GM23338 (cell line): ENCODE data around the gene ATP8A1. TPM values are rescaled to one million over a fixed set of nuclear protein-coding genes. Genes with fewer than 3 reads are reported as not detected.

Source experiments
- ATAC-seq: fragments of 200-7000 bp; cut with Tn5 transposase; 3 replicates; pipeline ENCODE4 v1.9.1; 2020
- DNase-seq: peaks from one replicate; pipeline ENCODE4 v3.0.0-alpha.2; 2015; ENCODE audit warnings: low spot score
- H2AFZ ChIP-seq: fragments of 200-600 bp; sonication (generic); 2 replicates; pipeline ENCODE4 v1.8.0; 2016; ENCODE audit warnings: antibody characterized with exemption, mild to moderate bottlenecking, moderate library complexity
- H3F3A ChIP-seq: fragments of 200-600 bp; sonication (generic); replicated peaks from 2 replicates; pipeline ENCODE4 v1.8.0; 2017; ENCODE audit warnings: antibody characterized with exemption, mixed run types, low read depth
- H3K27ac ChIP-seq: fragments of 200-600 bp; sonication (generic); 2 replicates; pipeline ENCODE4 v1.6.1; 2016; ENCODE audit warnings: low read depth
- H3K27me3 ChIP-seq: fragments of 200-600 bp; sonication (generic); 2 replicates; pipeline ENCODE4 v1.8.0; 2016; ENCODE audit warnings: mild to moderate bottlenecking, mixed run types, moderate library complexity; ENCODE audit not compliant: insufficient read depth
- H3K36me3 ChIP-seq: fragments of 200-600 bp; sonication (generic); 2 replicates; pipeline ENCODE4 v1.8.0; 2016; ENCODE audit warnings: mild to moderate bottlenecking; ENCODE audit not compliant: insufficient read depth
- H3K4me1 ChIP-seq: fragments of 200-600 bp; sonication (generic); 2 replicates; pipeline ENCODE4 v1.8.0; 2016; ENCODE audit warnings: mild to moderate bottlenecking, moderate library complexity; ENCODE audit not compliant: insufficient read depth
- H3K4me2 ChIP-seq: fragments of 200-600 bp; sonication (generic); 2 replicates; pipeline ENCODE4 v1.7.1; 2017; ENCODE audit warnings: mixed run types
- H3K4me3 ChIP-seq: fragments of 200-600 bp; sonication (generic); 2 replicates; pipeline ENCODE4 v1.6.1; 2016; ENCODE audit warnings: mixed run types
- H3K79me2 ChIP-seq: fragments of 200-600 bp; sonication (generic); replicated peaks from 2 replicates; pipeline ENCODE4 v1.8.0; 2017; ENCODE audit warnings: mild to moderate bottlenecking; ENCODE audit not compliant: insufficient read depth
- H3K9me2 ChIP-seq: fragments of 200-600 bp; sonication (generic); 2 replicates; pipeline ENCODE4 v1.8.0; 2017; ENCODE audit not compliant: insufficient read depth
- H4K20me1 ChIP-seq: fragments of 200-600 bp; sonication (generic); replicated peaks from 2 replicates; pipeline ENCODE4 v1.8.0; 2017; ENCODE audit warnings: mild to moderate bottlenecking; ENCODE audit not compliant: insufficient read depth
- H3K27ac Mint-ChIP-seq: 2 replicates; pipeline ENCODE4 v1.8.0; 2020; ENCODE audit warnings: inconsistent platforms, mild to moderate bottlenecking, moderate library complexity, mixed read lengths
- H3K27me3 Mint-ChIP-seq: 3 replicates; pipeline ENCODE4 v1.8.0; 2022; ENCODE audit warnings: low read depth, mild to moderate bottlenecking, moderate library complexity, mixed read lengths, inconsistent platforms; ENCODE audit not compliant: insufficient read depth, poor library complexity
- H3K36me3 Mint-ChIP-seq: 3 replicates; pipeline ENCODE4 v1.8.0; 2021; ENCODE audit warnings: low read depth, mild to moderate bottlenecking, inconsistent platforms, moderate library complexity, mixed read lengths
- H3K4me1 Mint-ChIP-seq: 3 replicates; pipeline ENCODE4 v1.8.0; 2020; ENCODE audit warnings: mild to moderate bottlenecking, inconsistent platforms, mixed read lengths
- H3K4me3 Mint-ChIP-seq: 3 replicates; pipeline ENCODE4 v1.8.0; 2021; ENCODE audit warnings: moderate library complexity, mild to moderate bottlenecking, inconsistent platforms, mixed read lengths
- H3K9me3 Mint-ChIP-seq: 3 replicates; pipeline ENCODE4 v1.8.0; 2020; ENCODE audit warnings: moderate library complexity, mild to moderate bottlenecking, inconsistent platforms, mixed read lengths
- CTCF ChIP-seq, 2 experiments: fragments of 200-600 bp in 1 of 2; sonication (generic) in 1 of 2; conservative IDR thresholded peaks; 2 replicates each; pipeline versions ENCODE4 v1.5.1 to v1.6.1; 2016 to 2017; ENCODE audit warnings: antibody characterized with exemption in 2 of 2, low read depth in 2 of 2, mild to moderate bottlenecking in 2 of 2, moderate library complexity in 1 of 2
- JUNB ChIP-seq: IDR thresholded peaks from one replicate; pipeline ENCODE4 v1.6.1; 2016; ENCODE audit warnings: antibody characterized with exemption; ENCODE audit not compliant: unreplicated experiment
- NANOG ChIP-seq: IDR thresholded peaks from 2 replicates; pipeline ENCODE4 v1.6.1; 2016; ENCODE audit warnings: antibody characterized with exemption, borderline replicate concordance
- POLR2AphosphoS5 ChIP-seq: IDR thresholded peaks from 2 replicates; pipeline ENCODE4 v1.6.1; 2016; ENCODE audit warnings: antibody characterized with exemption, low read depth
- STAT1 ChIP-seq: IDR thresholded peaks from one replicate; pipeline ENCODE4 v1.6.1; 2016; ENCODE audit warnings: antibody characterized with exemption; ENCODE audit not compliant: unreplicated experiment
- ZNF114 ChIP-seq: fragments of 250-450 bp; sonication (Bioruptor Pico); IDR thresholded peaks from 2 replicates; pipeline ENCODE4 v1.5.0; 2020; ENCODE audit warnings: mild to moderate bottlenecking, moderate library complexity
- ZNF331 ChIP-seq: fragments of 250-450 bp; sonication (Bioruptor Pico); IDR thresholded peaks from 2 replicates; pipeline ENCODE4 v1.5.0; 2020; ENCODE audit warnings: low read depth, mild to moderate bottlenecking, moderate library complexity
- polyA plus RNA-seq: library from polyadenylated mRNA; unstranded; fragments of >200 nt; fragmentation: Nextera tagmentation; extraction: Ambion mirVana; gene quantifications from 2 replicates; pipeline ENCODE4 v1.2.1, GENCODE V29; 2016
- total RNA-seq: library from RNA; depleted of rRNA; stranded (reverse); fragments of >200 nt; shearing (Covaris generic); gene quantifications from 2 replicates; pipeline ENCODE4 v1.2.3, GENCODE V29; 2014
- TF ChIP-seq, protein P1 (sequence below): fragments of 250-450 bp; sonication (Bioruptor Pico); IDR thresholded peaks from 2 replicates; pipeline ENCODE4 v1.5.0; 2020; ENCODE audit warnings: mild to moderate bottlenecking, moderate library complexity

Gene ATP8A1
- total and polyA plus RNA-seq, 2 experiments from 2014 or later: 6.8 to 66.3 TPM

DNA sequence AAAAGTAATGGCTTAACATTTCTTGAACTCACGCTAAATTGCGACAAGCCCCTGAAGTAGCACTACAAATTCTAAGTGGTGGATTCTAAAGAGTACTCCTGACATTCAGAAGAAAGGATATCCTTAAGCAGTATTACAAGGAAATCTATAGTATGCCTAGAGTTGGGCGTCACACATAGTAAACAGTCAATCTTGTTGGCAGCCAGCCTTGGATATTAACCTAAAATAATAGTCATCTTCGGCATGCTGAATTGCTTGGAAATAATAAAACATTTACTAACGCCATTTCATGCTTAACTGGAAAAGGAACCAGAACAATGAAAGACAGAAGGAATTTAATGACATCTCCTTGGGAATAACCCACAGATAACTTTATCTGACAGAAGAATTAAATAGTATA is 18.6 kb downstream of the ATP8A1 start (continued):
- TF ChIP-seq, protein P1, sequence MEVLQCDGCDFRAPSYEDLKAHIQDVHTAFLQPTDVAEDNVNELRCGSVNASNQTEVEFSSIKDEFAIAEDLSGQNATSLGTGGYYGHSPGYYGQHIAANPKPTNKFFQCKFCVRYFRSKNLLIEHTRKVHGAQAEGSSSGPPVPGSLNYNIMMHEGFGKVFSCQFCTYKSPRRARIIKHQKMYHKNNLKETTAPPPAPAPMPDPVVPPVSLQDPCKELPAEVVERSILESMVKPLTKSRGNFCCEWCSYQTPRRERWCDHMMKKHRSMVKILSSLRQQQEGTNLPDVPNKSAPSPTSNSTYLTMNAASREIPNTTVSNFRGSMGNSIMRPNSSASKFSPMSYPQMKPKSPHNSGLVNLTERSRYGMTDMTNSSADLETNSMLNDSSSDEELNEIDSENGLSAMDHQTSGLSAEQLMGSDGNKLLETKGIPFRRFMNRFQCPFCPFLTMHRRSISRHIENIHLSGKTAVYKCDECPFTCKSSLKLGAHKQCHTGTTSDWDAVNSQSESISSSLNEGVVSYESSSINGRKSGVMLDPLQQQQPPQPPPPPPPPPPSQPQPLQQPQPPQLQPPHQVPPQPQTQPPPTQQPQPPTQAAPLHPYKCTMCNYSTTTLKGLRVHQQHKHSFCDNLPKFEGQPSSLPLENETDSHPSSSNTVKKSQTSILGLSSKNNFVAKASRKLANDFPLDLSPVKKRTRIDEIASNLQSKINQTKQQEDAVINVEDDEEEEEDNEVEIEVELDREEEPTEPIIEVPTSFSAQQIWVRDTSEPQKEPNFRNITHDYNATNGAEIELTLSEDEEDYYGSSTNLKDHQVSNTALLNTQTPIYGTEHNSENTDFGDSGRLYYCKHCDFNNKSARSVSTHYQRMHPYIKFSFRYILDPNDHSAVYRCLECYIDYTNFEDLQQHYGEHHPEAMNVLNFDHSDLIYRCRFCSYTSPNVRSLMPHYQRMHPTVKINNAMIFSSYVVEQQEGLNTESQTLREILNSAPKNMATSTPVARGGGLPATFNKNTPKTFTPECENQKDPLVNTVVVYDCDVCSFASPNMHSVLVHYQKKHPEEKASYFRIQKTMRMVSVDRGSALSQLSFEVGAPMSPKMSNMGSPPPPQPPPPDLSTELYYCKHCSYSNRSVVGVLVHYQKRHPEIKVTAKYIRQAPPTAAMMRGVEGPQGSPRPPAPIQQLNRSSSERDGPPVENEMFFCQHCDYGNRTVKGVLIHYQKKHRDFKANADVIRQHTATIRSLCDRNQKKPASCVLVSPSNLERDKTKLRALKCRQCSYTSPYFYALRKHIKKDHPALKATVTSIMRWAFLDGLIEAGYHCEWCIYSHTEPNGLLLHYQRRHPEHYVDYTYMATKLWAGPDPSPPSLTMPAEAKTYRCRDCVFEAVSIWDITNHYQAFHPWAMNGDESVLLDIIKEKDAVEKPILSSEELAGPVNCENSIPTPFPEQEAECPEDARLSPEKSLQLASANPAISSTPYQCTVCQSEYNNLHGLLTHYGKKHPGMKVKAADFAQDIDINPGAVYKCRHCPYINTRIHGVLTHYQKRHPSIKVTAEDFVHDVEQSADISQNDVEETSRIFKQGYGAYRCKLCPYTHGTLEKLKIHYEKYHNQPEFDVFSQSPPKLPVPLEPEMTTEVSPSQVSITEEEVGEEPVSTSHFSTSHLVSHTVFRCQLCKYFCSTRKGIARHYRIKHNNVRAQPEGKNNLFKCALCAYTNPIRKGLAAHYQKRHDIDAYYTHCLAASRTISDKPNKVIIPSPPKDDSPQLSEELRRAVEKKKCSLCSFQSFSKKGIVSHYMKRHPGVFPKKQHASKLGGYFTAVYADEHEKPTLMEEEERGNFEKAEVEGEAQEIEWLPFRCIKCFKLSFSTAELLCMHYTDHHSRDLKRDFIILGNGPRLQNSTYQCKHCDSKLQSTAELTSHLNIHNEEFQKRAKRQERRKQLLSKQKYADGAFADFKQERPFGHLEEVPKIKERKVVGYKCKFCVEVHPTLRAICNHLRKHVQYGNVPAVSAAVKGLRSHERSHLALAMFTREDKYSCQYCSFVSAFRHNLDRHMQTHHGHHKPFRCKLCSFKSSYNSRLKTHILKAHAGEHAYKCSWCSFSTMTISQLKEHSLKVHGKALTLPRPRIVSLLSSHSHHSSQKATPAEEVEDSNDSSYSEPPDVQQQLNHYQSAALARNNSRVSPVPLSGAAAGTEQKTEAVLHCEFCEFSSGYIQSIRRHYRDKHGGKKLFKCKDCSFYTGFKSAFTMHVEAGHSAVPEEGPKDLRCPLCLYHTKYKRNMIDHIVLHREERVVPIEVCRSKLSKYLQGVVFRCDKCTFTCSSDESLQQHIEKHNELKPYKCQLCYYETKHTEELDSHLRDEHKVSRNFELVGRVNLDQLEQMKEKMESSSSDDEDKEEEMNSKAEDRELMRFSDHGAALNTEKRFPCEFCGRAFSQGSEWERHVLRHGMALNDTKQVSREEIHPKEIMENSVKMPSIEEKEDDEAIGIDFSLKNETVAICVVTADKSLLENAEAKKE (CRISPR knock-in tag): no peak
- TF ChIP-seq JUNB: no peak

- Histone ChIP-seq H3F3A (no peaks in the 10 kb centered on the region), H3K79me2 (peaks cover 24% of the 10 kb centered on the region), H3K4me3 (no peak overlapping the region), H4K20me1 (no peaks in the 10 kb centered on the region; the same call in 1 of the 2 replicates), H3K9me2 (no peaks in the 10 kb centered on the region), H3K27ac (no peak overlapping the region), H2AFZ (no peak overlapping the region), H3K4me1 (no peaks in the 10 kb centered on the region; the same call in 1 of the 2 replicates), H3K4me2 (no peak overlapping the region), H3K36me3 (no peaks in the 10 kb centered on the region), H3K27me3 (no peaks in the 10 kb centered on the region)
- H3K4me1 Mint-ChIP-seq: peaks cover 5% of the 10 kb centered on the region
- no peak overlapping the region for H3K4me3 Mint-ChIP-seq
- H3K27me3 Mint-ChIP-seq: no peaks in the 10 kb centered on the region
- H3K27ac Mint-ChIP-seq: no peak overlapping the region
- no peaks in the 10 kb centered on the region for H3K9me3 Mint-ChIP-seq
- H3K36me3 Mint-ChIP-seq: no peaks in the 10 kb centered on the region
- DNase-seq (no peak), ATAC-seq (no peak)
- TF ChIP-seq, protein P1 (CRISPR knock-in tag): no peak
- TF ChIP-seq ZNF331 (no peak), POLR2AphosphoS5 (no peak), NANOG (no peak), STAT1 (no peak), ZNF114 (CRISPR knock-in tag) (no peak), CTCF (conservative IDR thresholded peaks at IDR 0.05; ENCODE audit: low read depth in 2 of 2) (no peak)
Observed at GRCh38 chr4:42637867-42638266, 19.0 kb downstream of the ATP8A1 start.
